Colonic mucosa (tissue), 4 donors: Measurements from ENCODE around the gene YWHAE. TPM values are rescaled to one million over a fixed set of nuclear protein-coding genes. Genes with fewer than 3 reads are reported as not detected.
"Not testable (repeated sequence)": the region's sequence is repeated elsewhere in the genome, so short reads cannot be mapped to it uniquely, and the experiment has no call there.

Source experiments
- DNase-seq: peaks from one replicate; pipeline ENCODE4 v3.0.0-alpha.2; 2020
- H3K27ac ChIP-seq: fragments of 200-600 bp; one replicate; pipeline ENCODE4 v1.8.0; 2021
- H3K27me3 ChIP-seq: fragments of 200-600 bp; one replicate; pipeline ENCODE4 v1.8.0; 2021
- H3K36me3 ChIP-seq: fragments of 200-600 bp; one replicate; pipeline ENCODE4 v1.8.0; 2021
- H3K4me1 ChIP-seq: fragments of 200-600 bp; one replicate; pipeline ENCODE4 v1.8.0; 2021; ENCODE audit warnings: mild to moderate bottlenecking
- H3K4me3 ChIP-seq: fragments of 200-600 bp; one replicate; pipeline ENCODE4 v1.8.0; 2021
- H3K9ac ChIP-seq, 2 donors: one replicate each; pipeline ENCODE4 v1.7.0; 2013; ENCODE audit warnings: control low read depth in 2 of 2, low read depth in 2 of 2, low read length in 2 of 2
- H3K9me3 ChIP-seq: fragments of 200-600 bp; one replicate; pipeline ENCODE4 v1.8.0; 2021
- CTCF ChIP-seq: fragments of 200-600 bp; IDR thresholded peaks from one replicate; pipeline ENCODE4 v1.8.0; 2022; ENCODE audit warnings: antibody characterized with exemption, mild to moderate bottlenecking
- intact Hi-C: fragments of 100-400 bp; cut with DNase I; formaldehyde crosslinking; loops from one replicate; pipeline ENCODE4 v1.14.1; 2022
- total RNA-seq, 2 donors: library from RNA; stranded (reverse); fragmentation: NEBNext Ultra II Directional in 1 of 2; extraction: Animal tissue kit (Norgen Biotek cat#: 25700) in 1 of 2; gene quantifications; one replicate each; pipeline ENCODE4 v1.2.1, GENCODE V29; 2021
- donor health status: healthy.
- donor health status: DM: no; HTN: no; CAD: no.
- donor health status: DM: no; HTN: no; CAD: no.

Gene YWHAE
- total RNA-seq, 2 donors from 2014 or later = 533 to 644 TPM

DNA sequence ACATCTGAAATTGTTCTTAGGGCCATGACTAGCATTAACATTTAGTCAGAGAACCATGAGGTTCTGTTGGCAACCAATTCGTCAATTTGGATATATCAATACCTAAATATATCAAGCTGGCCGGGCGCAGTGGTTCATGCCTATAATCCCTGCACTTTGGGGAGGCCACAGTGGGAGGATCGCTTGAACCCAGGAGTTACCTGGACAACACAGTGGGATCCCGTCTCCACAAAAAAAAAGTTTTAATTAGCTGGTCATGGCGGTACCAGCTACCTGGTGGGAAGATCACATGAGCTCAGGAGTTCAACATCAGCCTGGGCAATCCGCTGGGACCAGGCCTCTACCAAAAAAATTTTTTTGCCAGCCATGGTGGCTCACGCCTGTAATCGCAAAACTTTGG is 8.4 kb downstream of the YWHAE start:
- Histone ChIP-seq H3K9ac (no peak overlapping the region), H3K4me1 (peaks cover 32% of the 10 kb centered on the region), H3K27ac (no peak overlapping the region), H3K9me3 (no peaks in the 10 kb centered on the region), H3K4me3 (no peak overlapping the region), H3K27me3 (no peaks in the 10 kb centered on the region), H3K36me3 (no peaks in the 10 kb centered on the region)
- no peak for TF ChIP-seq CTCF
- intact Hi-C loops = no loop called here
- DNase-seq = no peak

GRCh38 chr17:1390432-1391367 is 9.3 kb downstream of the YWHAE start:
- Histone ChIP-seq H3K27ac (no peak overlapping the region), H3K4me3 (no peak overlapping the region)

DNA sequence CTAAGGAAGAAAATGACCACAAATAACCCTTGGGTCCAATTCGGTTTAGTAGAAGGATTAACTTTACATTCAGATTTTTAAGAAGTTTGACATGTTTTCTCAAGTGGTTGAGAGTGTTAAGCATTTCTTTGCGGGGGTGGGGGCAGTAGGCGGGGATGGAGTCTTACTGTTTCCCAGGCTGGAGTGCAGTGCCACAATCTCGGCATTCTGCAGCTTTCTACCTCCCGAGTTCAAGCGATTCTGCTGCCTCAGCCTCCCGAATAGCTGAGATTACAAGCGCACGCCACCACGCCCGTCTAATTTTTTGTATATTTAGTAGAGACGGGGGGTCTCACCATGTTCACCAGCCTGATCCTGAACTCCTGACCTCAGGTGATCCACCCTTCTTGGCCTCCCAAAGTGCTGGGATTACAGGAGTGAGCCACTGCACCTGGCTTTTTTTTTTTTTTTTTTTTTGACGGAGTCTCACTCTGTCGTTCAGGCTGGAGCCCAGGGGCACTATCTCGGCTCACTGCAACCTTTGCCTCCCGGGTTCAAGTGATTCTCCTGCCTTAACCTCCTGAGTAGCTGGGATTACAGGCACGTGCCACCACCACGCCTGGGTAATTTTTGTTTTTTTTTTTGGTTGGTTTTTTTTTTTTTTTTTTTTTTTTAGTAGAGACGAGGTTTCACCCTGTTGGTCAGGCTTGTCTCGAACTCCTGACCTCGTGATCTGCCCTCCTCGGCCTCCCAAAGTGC is 12.4 kb downstream of the YWHAE start:
- H3K9ac ChIP-seq, intact Hi-C loops, H3K27me3 ChIP-seq, H3K4me3 ChIP-seq, DNase-seq, H3K9me3 ChIP-seq, H3K36me3 ChIP-seq, H3K27ac ChIP-seq: not testable (repeated sequence)
- peaks cover 19% of the 10 kb centered on the region for H3K4me1 ChIP-seq

More at GRCh38 chr17:1390432-1391367, 9.3 kb downstream of the YWHAE start:
- Histone ChIP-seq H3K27me3 (no peaks in the 10 kb centered on the region), H3K36me3 (no peaks in the 10 kb centered on the region), H3K9me3 (no peaks in the 10 kb centered on the region), H3K4me1 (peaks cover 32% of the 10 kb centered on the region), H3K9ac (no peak overlapping the region)
- intact Hi-C loops = no loop called here
- no peak for TF ChIP-seq CTCF
- no peak for DNase-seq

GRCh38 chr17:1386675-1387190 is 13.3 kb downstream of the YWHAE start:
- not testable (repeated sequence) for DNase-seq

GRCh38 chr17:1386265-1386664 is 13.8 kb downstream of the YWHAE start:
- intact Hi-C loops = no loop called here
- DNase-seq = no peak
- Histone ChIP-seq H3K9ac (no peak overlapping the region), H3K4me1 (peaks cover 12% of the 10 kb centered on the region), H3K9me3 (no peaks in the 10 kb centered on the region), H3K27me3 (no peaks in the 10 kb centered on the region), H3K4me3 (no peak overlapping the region), H3K36me3 (no peaks in the 10 kb centered on the region), H3K27ac (no peak overlapping the region)
- no peak for TF ChIP-seq CTCF

More at GRCh38 chr17:1386675-1387190, 13.3 kb downstream of the YWHAE start:
- H3K36me3 ChIP-seq, H3K27ac ChIP-seq, H3K9ac ChIP-seq, H3K9me3 ChIP-seq, intact Hi-C loops, H3K27me3 ChIP-seq, H3K4me3 ChIP-seq: not testable (repeated sequence)
- peaks cover 14% of the 10 kb centered on the region for H3K4me1 ChIP-seq

- Histone ChIP-seq H3K27me3 (no peaks in the 10 kb centered on the region), H3K27ac (no peak overlapping the region), H3K4me1 (peaks cover 12% of the 10 kb centered on the region), H3K36me3 (no peaks in the 10 kb centered on the region), H3K9me3 (no peaks in the 10 kb centered on the region), H3K9ac (no peak overlapping the region), H3K4me3 (no peak overlapping the region)
- no peak for TF ChIP-seq CTCF
- intact Hi-C loops = no loop called here
- no peak for DNase-seq
Measured at GRCh38 chr17:1385861-1386260, 14.2 kb downstream of the YWHAE start.
